ENCODE data around the gene NCEH1.

DNA sequence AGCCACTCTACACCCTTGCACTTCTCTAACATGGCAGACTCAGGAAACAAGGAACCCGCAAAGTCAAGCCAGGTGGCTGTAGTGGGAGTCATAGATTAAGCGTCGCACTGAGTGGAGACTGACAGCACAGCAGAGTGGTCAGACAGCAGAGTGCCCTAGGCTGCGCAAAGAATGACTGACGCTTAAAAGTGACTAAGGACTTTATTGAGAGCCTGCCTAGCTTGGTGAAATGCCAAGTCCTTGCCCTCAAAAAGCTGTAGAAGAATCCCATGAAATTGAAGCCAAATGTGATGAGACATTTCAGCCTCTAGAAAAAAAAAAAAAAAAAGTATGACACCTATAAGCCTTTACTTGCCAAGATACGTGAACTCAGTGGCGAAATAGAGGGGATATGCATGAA lies 30.2 kb downstream of the NCEH1 start:
- TF ChIP-seq, protein P1, sequence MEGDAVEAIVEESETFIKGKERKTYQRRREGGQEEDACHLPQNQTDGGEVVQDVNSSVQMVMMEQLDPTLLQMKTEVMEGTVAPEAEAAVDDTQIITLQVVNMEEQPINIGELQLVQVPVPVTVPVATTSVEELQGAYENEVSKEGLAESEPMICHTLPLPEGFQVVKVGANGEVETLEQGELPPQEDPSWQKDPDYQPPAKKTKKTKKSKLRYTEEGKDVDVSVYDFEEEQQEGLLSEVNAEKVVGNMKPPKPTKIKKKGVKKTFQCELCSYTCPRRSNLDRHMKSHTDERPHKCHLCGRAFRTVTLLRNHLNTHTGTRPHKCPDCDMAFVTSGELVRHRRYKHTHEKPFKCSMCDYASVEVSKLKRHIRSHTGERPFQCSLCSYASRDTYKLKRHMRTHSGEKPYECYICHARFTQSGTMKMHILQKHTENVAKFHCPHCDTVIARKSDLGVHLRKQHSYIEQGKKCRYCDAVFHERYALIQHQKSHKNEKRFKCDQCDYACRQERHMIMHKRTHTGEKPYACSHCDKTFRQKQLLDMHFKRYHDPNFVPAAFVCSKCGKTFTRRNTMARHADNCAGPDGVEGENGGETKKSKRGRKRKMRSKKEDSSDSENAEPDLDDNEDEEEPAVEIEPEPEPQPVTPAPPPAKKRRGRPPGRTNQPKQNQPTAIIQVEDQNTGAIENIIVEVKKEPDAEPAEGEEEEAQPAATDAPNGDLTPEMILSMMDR (conservative IDR thresholded peaks at IDR 0.05): no peak
- TF ChIP-seq EZH2 (IDR thresholded peaks at IDR 0.05; ENCODE audit: low read depth): no peak
